ENCODE measurements around the gene SBF1. TPM values are rescaled to one million over a fixed set of nuclear protein-coding genes. Genes with fewer than 3 reads are reported as not detected.
"Not testable (repeated sequence)": the region's sequence is repeated elsewhere in the genome, so short reads cannot be mapped to it uniquely, and the experiment has no call there.

The SBF1 gene
- total RNA-seq, 3 donors from 2014 or later, result 30.6 to 33.1 (median 30.6) TPM

DNA sequence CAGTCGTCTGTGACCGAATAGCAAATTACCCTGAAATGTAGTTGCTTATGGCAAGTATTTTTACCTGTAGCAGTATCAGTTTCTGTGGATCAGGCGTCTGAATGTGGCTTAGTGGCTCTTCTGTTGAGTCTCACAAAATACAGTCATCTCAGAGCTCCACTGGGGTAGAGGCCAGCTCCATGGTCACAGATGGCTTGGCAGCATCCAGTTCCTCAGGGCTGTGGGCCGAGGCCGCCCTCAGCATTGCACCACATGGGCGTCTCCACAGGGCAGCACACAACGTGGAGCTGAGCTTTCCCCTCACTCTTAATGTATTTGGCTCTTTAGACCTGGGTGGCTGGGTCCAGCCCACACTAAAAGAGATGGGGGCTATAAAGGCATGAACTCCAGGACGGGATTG lies 57.8 kb downstream of the SBF1 start:
- intact Hi-C loops (cut with DNase I; ENCODE audit: low total_unique reads), result loop anchor here (5.0 kb wide), 1 partner anchor 265 kb away; no protein-coding TSS in a partner anchor
- Histone ChIP-seq H3K27me3 (no peaks in the 10 kb centered on the region), H3K27ac (no peak overlapping the region), H3K9me3 (no peaks in the 10 kb centered on the region), H3K4me1 (no peaks in the 10 kb centered on the region), H3K36me3 (peaks cover 8% of the 10 kb centered on the region), H3K4me3 (no peak overlapping the region)
- no peak for DNase-seq (ENCODE audit: low spot score in 2 of 2)
- no peak for TF ChIP-seq POLR2A (IDR thresholded peaks at IDR 0.05)
- TF ChIP-seq, protein P1, sequence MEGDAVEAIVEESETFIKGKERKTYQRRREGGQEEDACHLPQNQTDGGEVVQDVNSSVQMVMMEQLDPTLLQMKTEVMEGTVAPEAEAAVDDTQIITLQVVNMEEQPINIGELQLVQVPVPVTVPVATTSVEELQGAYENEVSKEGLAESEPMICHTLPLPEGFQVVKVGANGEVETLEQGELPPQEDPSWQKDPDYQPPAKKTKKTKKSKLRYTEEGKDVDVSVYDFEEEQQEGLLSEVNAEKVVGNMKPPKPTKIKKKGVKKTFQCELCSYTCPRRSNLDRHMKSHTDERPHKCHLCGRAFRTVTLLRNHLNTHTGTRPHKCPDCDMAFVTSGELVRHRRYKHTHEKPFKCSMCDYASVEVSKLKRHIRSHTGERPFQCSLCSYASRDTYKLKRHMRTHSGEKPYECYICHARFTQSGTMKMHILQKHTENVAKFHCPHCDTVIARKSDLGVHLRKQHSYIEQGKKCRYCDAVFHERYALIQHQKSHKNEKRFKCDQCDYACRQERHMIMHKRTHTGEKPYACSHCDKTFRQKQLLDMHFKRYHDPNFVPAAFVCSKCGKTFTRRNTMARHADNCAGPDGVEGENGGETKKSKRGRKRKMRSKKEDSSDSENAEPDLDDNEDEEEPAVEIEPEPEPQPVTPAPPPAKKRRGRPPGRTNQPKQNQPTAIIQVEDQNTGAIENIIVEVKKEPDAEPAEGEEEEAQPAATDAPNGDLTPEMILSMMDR (IDR thresholded peaks at IDR 0.05), result no peak
- TF ChIP-seq POLR2AphosphoS5 (IDR thresholded peaks at IDR 0.05), result no peak

DNA sequence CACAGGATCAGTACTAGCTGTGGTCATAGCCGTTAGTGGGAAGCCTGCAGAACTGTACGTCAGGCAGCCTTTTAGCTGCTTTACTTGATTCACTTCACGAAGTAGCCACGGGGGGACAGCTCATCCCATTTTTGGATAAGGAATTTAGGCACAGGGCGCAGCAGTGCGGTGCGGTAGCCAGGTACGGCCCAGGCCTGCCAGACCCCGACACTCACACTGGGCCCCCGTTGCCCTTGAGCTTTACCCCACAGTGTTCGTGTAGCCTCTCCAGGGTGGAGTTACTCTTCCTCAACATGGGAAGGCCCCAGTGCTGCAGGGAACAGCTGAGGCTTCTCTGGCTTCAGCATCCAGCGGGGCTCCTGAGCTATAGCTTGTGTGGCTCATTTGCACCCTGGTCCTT lies 59.4 kb downstream of the SBF1 start:
- no peaks in the 10 kb centered on the region for H3K27me3 ChIP-seq
- H3K27ac ChIP-seq, result no peak overlapping the region
- intact Hi-C loops (cut with DNase I; ENCODE audit: low total_unique reads), result loop anchor here (5.0 kb wide), 1 partner anchor 263 kb away; no protein-coding TSS in a partner anchor
- no peaks in the 10 kb centered on the region for H3K9me3 ChIP-seq
- TF ChIP-seq, protein P1 (IDR thresholded peaks at IDR 0.05), result no peak
- TF ChIP-seq POLR2A (IDR thresholded peaks at IDR 0.05) (no peak), POLR2AphosphoS5 (IDR thresholded peaks at IDR 0.05) (no peak)
- DNase-seq (ENCODE audit: low spot score in 2 of 2), result no peak
- H3K36me3 ChIP-seq, result peaks cover 8% of the 10 kb centered on the region
- H3K4me1 ChIP-seq, result no peaks in the 10 kb centered on the region
- no peak overlapping the region for H3K4me3 ChIP-seq

DNA sequence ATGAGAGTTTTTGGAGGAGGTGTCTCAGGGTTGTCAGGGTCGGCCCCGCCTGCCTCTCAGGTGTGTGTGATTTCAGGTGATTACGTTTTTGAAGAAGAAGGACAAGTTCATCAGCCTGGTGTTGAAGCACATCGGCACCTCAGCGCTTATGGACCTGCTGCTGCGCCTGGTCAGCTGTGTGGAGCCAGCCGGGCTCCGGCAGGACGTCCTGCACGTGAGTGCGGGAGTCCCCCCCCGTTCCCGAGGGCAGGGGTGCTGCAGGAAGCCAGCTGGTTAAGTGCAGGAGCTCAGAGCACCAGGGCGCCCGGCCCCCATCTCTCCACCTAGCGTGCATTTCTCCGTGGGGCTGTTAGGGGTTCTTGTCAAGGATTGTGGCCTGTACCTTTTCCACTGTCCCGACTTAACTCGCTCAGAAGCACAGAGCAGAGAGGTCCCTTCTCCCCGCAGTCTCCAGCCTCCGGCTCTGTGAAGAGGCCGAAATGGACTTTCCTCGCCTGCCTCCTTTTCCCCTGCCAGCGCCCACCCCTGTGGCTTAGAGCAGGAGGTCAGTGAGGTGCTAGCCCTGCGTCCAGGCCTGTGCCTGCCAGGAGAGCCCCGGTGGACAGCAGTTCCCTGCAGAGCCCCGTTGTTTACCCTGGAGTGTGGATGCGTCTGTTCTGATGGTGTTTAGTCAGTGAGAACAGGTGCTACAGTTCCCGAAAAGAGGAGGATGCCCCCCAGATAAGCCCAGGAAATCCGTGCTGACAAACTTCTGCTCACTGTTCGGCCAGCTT lies 60.2 kb downstream of the SBF1 start:
- Histone ChIP-seq H3K9me3 (no peaks in the 10 kb centered on the region), H3K27me3 (no peaks in the 10 kb centered on the region), H3K4me3 (no peak overlapping the region), H3K27ac (no peak overlapping the region), H3K36me3 (peaks cover 4% of the 10 kb centered on the region), H3K4me1 (no peaks in the 10 kb centered on the region)
- DNase-seq (ENCODE audit: low spot score in 2 of 2), result no peak
- intact Hi-C loops (cut with DNase I; ENCODE audit: low total_unique reads), result loop anchor here (5.0 kb wide), 1 partner anchor 262 kb away; no protein-coding TSS in a partner anchor
- TF ChIP-seq, protein P1 (IDR thresholded peaks at IDR 0.05), result no peak
- TF ChIP-seq POLR2AphosphoS5 (IDR thresholded peaks at IDR 0.05) (no peak), POLR2A (IDR thresholded peaks at IDR 0.05) (no peak)

DNA sequence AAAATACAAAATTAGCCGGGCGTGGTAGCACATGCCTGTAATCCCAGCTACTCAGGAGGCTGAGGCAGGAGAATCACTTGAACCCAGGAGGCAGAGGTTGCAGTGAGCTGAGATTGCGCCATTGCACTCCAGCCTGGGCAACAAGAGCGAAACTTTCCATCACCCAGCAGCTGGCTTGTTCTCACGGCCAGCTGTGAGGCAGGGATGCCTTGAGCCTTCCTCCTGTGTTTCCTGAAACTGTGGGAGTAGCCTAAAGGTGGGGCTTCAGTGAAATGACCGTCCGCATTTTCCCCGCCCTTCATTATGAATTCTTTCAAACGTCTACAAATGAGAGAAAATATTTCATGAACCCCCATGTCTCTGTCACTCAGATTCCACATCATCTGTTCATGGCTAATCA lies 65.9 kb downstream of the SBF1 start:
- H3K4me1 ChIP-seq, result not testable (repeated sequence)

DNA sequence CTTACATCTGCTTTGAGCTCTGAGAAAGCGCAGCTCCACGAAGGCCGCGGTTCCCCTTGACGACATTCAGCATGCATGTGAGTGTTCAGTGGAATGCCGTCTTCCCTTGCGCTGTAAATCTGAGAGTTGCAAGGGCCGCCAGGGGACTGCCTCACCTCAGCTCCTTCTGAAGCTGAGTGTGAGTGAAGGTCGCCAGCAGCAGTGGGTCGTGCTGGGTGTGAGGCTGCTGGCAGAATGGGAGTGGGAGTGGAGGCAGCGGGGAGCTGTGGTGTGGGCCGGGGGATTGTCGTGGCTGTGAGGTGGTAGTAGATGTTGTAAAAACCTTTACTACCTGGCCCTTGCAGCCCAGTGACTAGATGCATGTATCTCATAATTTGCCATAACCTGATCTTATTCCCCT lies 66.5 kb downstream of the SBF1 start:
- Histone ChIP-seq H3K9me3 (no peaks in the 10 kb centered on the region), H3K36me3 (no peaks in the 10 kb centered on the region), H3K4me3 (no peak overlapping the region), H3K27ac (no peak overlapping the region), H3K4me1 (no peaks in the 10 kb centered on the region), H3K27me3 (no peaks in the 10 kb centered on the region)
- no peak for DNase-seq (ENCODE audit: low spot score in 2 of 2)
- no peak for TF ChIP-seq POLR2A (IDR thresholded peaks at IDR 0.05)
- intact Hi-C loops (cut with DNase I; ENCODE audit: low total_unique reads), result no loop called here

More for the DNA sequence above, 65.9 kb downstream of the SBF1 start:
- H3K27ac ChIP-seq; H3K4me3 ChIP-seq; H3K9me3 ChIP-seq; intact Hi-C loops (cut with DNase I; ENCODE audit: low total_unique reads); DNase-seq (ENCODE audit: low spot score in 2 of 2); H3K36me3 ChIP-seq; H3K27me3 ChIP-seq: not testable (repeated sequence)

DNA sequence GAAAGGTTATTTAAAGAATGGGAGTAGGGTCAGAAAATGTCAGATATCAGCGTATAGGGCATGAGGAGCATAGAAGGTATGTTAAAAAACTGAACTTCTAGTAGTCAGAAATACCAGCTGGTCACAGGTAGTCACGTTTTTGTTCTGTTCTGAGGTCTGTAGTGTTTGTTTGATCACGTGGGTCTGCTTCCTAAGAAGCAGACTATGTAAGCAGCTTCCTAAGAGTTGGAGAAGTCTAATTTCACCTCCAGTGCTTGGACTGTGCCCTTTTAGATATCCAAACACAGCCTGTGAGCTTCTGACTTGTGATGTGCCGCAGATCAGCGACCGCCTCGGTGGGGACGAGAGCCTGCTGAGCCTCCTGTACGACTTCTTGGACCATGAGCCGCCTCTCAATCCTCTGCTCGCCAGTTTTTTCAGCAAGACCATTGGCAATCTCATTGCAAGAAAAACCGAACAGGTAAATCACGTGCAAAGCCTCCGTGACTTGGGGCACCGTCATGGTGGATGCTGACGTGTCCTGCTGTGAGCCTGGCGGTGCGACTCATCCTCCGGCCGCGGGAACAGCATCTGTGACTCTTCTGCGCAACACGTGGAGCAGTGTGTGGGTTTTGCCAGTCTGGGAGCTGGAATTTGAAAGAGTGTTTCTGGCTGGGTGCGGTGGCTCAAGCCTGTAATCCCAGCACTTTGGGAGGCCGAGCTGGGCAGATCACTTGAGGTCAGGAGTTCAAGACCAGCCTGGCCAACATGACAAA lies 68.2 kb downstream of the SBF1 start:
- no peaks in the 10 kb centered on the region for H3K36me3 ChIP-seq
- H3K27me3 ChIP-seq, result no peaks in the 10 kb centered on the region
- H3K4me3 ChIP-seq, result no peak overlapping the region
- DNase-seq (ENCODE audit: low spot score in 2 of 2), result no peak
- intact Hi-C loops (cut with DNase I; ENCODE audit: low total_unique reads), result no loop called here
- TF ChIP-seq POLR2A (IDR thresholded peaks at IDR 0.05), result no peak
- no peaks in the 10 kb centered on the region for H3K9me3 ChIP-seq
- H3K4me1 ChIP-seq, result no peaks in the 10 kb centered on the region
- no peak overlapping the region for H3K27ac ChIP-seq
